ENCODE measurements around the gene DSC2.
"Not testable (repeated sequence)": the region's sequence is repeated elsewhere in the genome, so short reads cannot be mapped to it uniquely, and the experiment has no call there.

Gene DSC2

DNA sequence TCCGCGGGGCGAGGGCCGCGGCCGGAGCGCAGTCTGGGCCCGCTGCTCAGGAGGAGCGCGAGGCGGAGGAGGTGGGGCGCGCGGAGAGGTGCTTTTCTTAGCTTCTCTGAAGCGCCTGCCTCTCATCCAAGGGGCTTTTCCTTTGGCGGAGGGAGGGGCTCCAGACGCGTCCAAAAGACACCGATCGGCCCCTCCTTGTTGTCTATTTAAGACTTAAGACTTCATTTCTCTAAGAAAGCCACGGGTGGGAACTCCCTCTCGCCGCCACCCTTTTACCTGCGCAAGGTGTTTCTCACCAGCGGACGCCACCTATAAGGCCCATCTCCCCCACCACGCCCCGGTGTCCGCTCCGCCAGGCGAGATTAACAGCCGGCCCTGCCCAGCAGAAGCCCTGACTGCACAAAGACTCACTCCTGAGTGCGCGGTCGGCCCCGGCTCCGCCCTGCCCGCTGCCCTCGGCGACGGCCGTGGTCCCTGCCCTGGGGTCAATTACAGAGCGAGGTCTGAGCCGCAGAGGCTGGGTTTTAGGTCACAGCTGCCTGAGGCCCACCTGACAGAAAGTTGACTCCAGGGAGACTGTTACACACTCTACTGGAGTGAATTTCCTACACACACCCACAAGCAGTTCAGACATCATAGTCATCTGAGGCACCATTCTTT, at the start of gene DSC2:
DSC2 (minus strand) TSS at position 397 of the 660 bp plus-strand sequence. CDS start 450 bp downstream, outside the sequence.
- DNase-seq (ENCODE audit: low read depth in 2 of 2), result no peak

GRCh38 chr18:31149351-31149750, 47.1 kb upstream of the DSC2 start:
- DNase-seq (ENCODE audit: low read depth in 2 of 2), result no peak

GRCh38 chr18:31148600-31148999, 46.4 kb upstream of the DSC2 start:
- DNase-seq (ENCODE audit: low read depth in 2 of 2), result no peak

DNA sequence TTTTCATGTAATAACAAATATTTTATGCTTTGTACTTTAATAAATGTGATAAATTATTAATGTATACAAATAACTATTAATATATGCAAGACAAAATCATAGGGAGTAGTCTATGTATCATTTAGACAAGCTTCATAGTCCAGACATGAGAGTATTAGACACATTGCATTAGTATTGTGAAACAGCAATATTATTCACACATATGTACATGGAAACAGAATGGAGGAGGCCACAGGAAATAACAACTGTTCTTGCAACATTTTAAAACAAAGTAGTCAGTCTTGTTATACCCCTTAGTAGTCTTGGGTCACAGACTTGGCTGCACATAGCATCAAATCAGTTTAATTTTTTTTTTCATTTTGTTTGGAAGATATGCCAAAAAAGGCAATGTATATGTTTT, 44.6 kb upstream of the DSC2 start:
- DNase-seq (ENCODE audit: low read depth in 2 of 2), result no peak

- DNase-seq (ENCODE audit: low read depth in 2 of 2), result no peak
Observed at GRCh38 chr18:31143025-31143424, 40.8 kb upstream of the DSC2 start.

DNA sequence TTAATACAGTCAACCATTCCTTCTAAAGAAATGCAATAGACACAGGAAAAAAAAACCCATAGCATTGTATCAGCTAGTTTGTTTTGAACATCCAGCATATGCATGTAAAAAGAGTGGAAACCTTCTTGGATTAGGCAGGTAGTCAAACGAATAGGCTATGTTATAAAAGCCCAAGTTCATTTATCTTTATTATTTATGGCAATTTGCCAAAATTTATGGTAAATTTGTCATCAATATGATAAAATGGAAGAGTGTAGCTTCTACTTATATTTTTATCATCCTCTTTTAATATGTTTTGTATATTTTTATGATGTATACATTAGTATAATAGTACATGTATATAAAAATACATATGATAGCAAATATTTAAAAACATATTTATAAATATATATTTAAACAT, 36.5 kb upstream of the DSC2 start:
- no peak for DNase-seq (ENCODE audit: low read depth in 2 of 2)

DNA sequence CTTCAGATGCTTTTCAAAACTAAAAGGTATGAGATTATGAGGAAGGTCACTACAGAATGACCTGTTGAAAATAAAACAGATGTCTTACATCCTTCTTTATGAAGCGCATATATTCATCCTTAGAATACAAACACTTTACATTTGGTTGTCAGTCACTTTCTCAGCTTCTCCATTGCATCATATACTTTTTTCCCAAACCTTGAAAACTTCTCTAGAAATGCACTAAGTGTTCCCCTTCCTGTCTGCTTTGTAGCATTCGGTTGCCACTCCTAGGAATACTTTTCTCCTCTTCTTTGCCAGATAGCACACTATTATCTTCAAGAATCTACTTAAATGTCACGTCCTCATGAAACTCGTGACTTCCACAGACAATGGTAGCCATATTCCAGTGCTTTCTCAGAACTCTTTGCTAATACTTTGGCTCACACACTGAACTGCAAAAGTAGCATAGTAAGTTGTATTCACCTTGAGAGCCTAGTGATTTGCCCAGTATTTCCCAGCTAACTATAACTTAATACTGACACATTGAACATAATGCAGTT, 32.8 kb upstream of the DSC2 start:
- DNase-seq (ENCODE audit: low read depth in 2 of 2), result no peak

- no peak for DNase-seq (ENCODE audit: low read depth in 2 of 2)
Observed at GRCh38 chr18:31129398-31130115, 27.3 kb upstream of the DSC2 start.

DNA sequence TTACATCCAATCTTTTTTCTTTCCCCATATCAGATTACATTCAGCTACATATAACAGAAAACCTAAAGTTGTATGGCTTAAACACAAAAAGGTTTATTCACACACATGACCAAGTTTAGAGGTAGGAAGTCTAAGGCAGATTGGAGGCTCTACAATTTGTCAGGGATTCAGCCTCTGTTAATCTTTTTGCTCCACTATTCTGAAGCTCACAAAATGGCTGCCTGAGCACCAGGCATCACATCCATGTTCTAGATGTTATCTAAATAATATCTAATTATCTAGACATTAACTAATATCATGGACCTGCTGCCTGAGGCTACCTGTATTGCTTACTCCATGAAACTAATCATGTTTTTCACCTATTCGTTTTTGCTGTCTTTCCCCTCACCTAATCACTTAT, 23.7 kb upstream of the DSC2 start:
- DNase-seq (ENCODE audit: low read depth in 2 of 2), result no peak

DNA sequence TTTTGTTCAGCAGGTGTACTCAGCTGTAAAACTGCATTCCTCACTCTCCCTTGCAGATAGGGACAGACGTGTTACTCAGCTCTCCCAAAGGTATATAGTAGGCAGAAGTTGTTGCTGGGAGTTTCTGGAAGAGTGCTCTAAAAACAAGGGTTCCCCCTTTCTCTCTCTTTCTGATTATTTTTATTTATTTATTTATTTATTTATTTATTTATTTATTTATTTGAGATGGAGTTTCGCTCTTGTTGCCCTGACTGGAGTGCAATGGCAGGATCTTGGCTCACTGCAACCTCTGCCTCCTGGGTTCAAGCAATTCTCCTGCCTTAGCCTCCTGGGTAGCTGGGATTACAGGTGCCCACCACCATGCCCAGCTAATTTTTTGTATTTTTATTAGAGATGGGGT, 20.9 kb upstream of the DSC2 start:
- not testable (repeated sequence) for DNase-seq (ENCODE audit: low read depth in 2 of 2)

GRCh38 chr18:31120594-31120993, 18.4 kb upstream of the DSC2 start:
- no peak for DNase-seq (ENCODE audit: low read depth in 2 of 2)

DNA sequence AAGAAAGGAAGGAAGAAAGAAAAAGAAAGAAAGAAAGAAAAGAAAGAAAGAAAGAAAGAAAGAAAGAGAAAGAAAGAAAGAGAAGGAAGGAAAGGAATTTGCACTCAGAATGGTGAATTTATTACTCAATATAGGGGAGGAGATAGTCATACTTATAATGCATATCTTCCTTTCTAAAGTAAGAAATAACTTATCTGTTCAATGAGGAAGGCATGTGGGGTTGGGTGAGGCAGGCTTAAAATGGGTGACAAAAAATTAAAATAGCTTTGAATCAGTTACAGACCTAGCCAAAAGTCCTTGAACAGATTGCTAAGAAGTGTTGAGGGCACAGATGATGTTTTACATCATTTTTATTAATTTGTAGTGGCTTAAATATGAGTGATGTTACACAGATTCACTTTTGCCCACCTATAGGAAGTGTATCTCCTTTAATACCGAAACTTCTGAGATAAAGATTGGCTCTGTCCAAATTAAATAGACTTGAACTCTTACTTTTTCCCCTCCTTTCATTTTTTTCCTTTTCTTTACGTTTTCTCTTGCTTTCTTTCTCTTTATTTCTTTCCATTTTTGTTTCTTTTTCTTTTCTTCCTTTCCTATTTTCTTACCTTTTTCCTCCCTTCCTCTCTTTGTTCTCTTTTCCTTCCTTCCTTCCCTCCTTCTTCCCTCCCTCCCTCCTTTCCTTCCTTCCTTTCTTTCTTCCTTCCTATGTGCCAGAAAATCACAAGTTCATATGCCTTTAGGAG, 14.8 kb upstream of the DSC2 start:
- DNase-seq (ENCODE audit: low read depth in 2 of 2), result no peak

DNA sequence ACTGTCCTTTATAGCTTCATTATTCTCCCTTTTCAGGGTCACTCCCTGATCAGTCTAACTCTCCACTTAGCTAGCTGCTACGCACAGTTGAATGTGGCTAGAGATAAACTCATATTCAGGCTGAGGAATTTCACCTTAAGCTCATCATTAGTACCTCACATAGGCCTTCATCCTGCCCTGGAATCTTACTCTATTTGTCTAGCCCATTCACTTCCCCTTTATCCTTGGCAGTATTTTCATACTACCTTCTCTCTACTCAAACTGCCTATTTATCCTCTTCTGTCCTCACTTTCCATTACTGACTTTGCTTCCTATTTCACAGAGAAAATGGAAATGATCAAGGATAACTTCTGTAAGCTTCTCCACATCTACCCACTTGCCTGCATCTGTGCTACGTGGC, 10.6 kb upstream of the DSC2 start:
- no peak for DNase-seq (ENCODE audit: low read depth in 2 of 2)

DNA sequence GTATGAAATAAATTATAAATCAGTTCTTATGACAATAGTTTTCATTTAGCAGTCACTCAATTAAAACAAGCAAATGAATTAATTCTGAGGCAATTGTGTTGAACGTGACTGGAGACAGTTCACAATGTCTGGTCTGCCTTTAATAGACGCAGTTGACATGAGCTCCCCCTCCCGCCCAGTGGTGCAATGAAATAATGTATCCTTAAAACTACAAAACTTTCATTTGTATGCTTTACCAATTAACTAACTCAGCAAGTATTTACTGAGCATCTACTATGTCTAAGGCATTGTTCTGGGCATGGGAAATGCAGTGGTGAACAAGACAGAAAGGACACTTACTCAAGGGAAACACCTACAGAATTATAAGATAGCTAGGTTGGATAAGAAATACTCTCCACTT, 3.5 kb upstream of the DSC2 start:
- DNase-seq (ENCODE audit: low read depth in 2 of 2), result no peak

- DNase-seq (ENCODE audit: low read depth in 2 of 2), result no peak
Observed at GRCh38 chr18:31104444-31104843, 2.2 kb upstream of the DSC2 start.

GRCh38 chr18:31103423-31103822, 1.2 kb upstream of the DSC2 start:
- no peak for DNase-seq (ENCODE audit: low read depth in 2 of 2)

DNA sequence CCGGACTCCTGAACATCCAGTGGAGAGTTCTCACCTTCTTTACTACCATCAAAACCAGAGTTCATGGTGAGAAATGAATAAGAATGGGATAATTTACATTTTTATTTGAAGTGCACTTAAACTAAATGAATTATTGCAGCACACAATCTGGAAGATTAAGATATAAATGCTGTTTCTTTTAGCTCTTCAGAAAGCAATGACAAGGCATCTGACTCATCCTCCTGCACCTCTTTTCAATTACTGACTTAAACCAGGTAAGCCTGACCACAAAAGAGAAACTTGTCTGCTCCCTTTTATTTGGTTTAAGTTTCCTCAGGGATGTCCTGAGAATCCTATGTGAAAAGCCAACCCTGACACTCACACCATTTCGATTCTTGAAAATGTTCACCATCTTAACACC, 720 bp upstream of the DSC2 start:
- DNase-seq (ENCODE audit: low read depth in 2 of 2), result no peak

DNA sequence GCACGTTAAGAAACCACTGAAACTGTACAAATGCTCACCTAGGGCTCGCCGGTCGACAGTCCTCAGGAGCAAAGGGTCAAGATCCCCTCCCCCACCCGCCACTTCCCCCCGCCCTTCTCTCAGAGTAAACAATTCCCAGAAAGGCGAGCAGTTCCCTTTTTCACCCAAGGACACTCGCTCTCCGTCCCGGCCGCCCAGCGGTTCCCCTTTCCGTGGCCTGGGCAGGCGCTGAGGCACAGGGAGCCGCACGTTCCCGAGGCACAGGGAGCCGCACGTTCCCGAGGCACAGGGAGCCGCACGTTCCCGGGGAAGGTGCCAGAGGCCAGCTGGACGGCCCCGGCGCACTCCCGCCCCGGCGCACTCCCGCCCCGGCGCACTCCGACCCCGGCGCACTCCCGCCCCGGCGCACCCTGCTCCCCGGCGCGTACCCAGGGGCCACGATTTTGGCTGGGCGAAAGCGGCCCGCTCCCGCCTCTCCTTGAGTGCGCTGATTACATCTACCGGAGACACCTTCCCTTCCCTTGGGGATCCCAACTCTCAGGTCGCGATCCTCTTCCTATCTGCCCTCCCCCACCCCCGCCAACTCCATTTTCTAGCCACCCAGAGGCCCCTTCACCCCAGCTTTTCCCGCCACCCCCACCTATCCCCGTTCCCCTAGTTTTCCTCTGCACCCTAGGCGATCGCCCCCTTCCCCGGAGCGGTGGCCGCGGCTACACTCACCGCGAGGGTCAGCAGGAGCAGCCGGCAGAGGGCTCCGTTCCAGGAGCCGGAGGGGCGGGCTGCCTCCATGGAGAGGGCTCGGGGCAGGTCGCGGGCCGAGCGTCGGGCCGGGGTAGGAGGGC, 817 bp downstream of the DSC2 start:
- no peak for DNase-seq (ENCODE audit: low read depth in 2 of 2)

DNA sequence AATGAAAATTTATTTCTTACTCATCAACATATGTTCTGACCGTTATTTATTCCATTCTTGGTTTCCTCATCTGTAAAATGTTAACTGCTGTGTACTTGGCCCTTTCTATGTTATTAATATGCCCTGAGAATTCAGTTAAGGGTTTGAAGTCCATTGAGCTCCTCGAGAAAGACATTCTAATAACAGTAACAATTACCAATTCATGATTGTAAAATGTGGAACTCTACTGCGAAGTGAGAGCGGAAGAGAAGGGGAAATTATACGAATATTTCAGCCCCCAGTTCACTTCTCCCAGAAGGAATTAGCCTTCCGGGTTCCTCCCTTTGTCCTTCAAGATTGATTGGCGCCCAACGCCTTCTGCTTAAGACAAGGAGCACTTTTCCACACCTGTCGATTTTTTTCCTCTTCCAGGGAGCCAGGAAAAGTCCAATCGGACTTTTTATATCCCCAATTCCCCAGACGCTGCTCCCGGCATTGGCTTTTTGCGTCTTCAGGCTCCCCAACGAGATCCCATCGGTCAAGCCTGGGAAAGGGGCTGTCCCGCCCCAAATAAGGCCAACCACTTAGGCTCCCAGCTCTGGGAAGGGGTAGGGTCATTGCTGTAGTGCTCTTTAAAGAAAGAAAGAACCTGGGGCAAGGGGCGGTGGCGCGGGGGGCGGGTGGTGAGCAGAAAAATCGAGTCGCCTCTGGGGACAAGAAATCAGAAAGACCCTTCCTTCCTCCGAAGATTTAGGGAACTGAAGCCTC, 1.6 kb downstream of the DSC2 start:
- DNase-seq (ENCODE audit: low read depth in 2 of 2), result no peak

DNA sequence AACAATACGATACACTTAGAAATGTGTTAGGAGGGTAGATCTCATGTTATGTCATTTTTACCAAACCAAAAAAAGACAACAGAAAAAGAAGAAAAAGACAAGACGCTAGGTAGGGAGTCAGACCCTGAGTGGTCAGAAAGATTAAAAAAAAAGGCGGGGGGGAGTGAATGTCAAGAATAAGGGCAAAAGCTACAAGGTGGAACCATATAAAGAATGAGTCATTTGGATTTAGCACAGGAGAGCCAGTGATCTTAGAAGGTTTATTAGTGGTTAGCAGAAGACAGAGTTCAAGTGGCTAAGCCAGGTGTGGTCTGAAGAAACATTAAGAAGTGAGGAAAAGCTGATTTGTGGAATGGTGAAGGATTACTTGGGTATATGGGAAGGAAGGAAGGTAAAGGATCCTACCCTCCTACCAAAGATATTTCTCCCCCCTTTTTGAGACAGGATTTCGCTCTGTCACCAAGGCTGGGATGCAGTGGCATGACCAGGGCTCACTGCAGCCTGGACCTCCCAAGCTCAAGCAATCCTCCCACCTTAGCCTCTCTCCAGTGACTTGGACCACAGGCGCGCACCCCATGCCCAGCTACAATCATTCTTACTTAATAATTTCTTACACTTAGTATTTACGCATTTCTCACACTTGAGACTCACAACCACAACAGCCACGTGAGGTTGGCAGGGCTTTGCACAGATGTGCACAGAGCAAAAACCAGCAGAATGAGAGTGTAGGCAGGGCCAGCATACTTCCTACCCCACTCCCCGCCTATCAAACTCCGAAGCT, 2.6 kb downstream of the DSC2 start:
- DNase-seq (ENCODE audit: low read depth in 2 of 2), result no peak

All from stimulated activated CD8-positive, alpha-beta memory T cell treated with anti-CD3 and anti-CD28 coated beads, Interleukin-7, amount 100 ng/mL, for 1 hour (primary cell).